Measurements from ENCODE around the gene NISCH.

- no peak for TF ChIP-seq CTCF (IDR thresholded peaks at IDR 0.05; ENCODE audit: low read depth, low read length, poor library complexity, severe bottlenecking)
- no peak for TF ChIP-seq EZH2phosphoT487 (IDR thresholded peaks at IDR 0.05; ENCODE audit: borderline replicate concordance, low read length)
Measured at GRCh38 chr3:52452570-52453221, 2.7 kb upstream of the NISCH start.

All from DOHH2 (cell line).